Testis (tissue), 5 donors: ENCODE measurements around the gene HOXA10. TPM values are rescaled to one million over a fixed set of nuclear protein-coding genes. Genes with fewer than 3 reads are reported as not detected.

ENCODE experiments used
- DNase-seq: peaks from one replicate; pipeline ENCODE4 v3.0.0-alpha.2; 2019
- H3K27ac ChIP-seq, 2 donors: fragments of 200-600 bp; sonication (generic); one replicate each; pipeline ENCODE4 v1.5.1; 2019
- H3K27me3 ChIP-seq: fragments of 200-600 bp; sonication (generic); one replicate; pipeline ENCODE4 v1.5.1; 2019
- H3K36me3 ChIP-seq: fragments of 200-600 bp; sonication (generic); one replicate; pipeline ENCODE4 v1.5.1; 2017; ENCODE audit warnings: low read depth; ENCODE audit errors: missing control alignments
- H3K4me1 ChIP-seq: fragments of 200-600 bp; sonication (generic); one replicate; pipeline ENCODE4 v1.5.1; 2019
- H3K4me3 ChIP-seq, 2 donors: fragments of 200-600 bp; sonication (generic); one replicate each; pipeline ENCODE4 v1.5.1; 2017 to 2019
- H3K9me3 ChIP-seq: fragments of 200-600 bp; sonication (generic); one replicate; pipeline ENCODE4 v1.5.1; 2017
- POLR2A ChIP-seq: fragments of 450-650 bp; IDR thresholded peaks from one replicate; pipeline ENCODE4 v1.6.1; 2017; ENCODE audit warnings: antibody characterized with exemption, mild to moderate bottlenecking, moderate library complexity
- WGBS, 2 donors: methylation state at CpG; one replicate each; pipeline ENCODE4 v1.1.5; 2018; 5-methylcytosine and 5-hydroxymethylcytosine counted together
- intact Hi-C: fragments of 100-400 bp; cut with DNase I; formaldehyde crosslinking; loops from one replicate; pipeline ENCODE4 v1.15.1; 2023; ENCODE audit warnings: low total_unique reads
- long read RNA-seq, 2 donors: transcript quantifications; one replicate each; lab custom pipeline, GENCODE V29; 2026
- polyA plus RNA-seq: library from polyadenylated mRNA; stranded (reverse); fragments of 350-450 nt; fragmentation: Illumina TruSeq; extraction: RNeasy Lipid Tissue Mini Kit (QIAGEN cat#74804); gene quantifications from one replicate; pipeline ENCODE4 v1.2.3, GENCODE V29; 2014; ENCODE audit warnings: low read depth, low replicate concordance; ENCODE audit not compliant: insufficient read depth
- total RNA-seq, 2 donors: library from RNA; depleted of rRNA; stranded (reverse); fragments of >200 nt; gene quantifications; one replicate each; pipeline ENCODE4 v1.2.3, GENCODE V29; 2016
- TF ChIP-seq, protein P1 (sequence below), 3 experiments: fragments of 450-650 bp in 2 of 3; fragments of 200-600 bp in 1 of 3; sonication (generic) in 1 of 3; IDR thresholded peaks; one replicate each; pipeline ENCODE4 v1.5.1; 2016 to 2019; ENCODE audit warnings: antibody characterized with exemption in 3 of 3, mild to moderate bottlenecking in 2 of 3, moderate library complexity in 1 of 3

Gene HOXA10
- total RNA-seq (1 to 10 TPM in 1 of 2 donors, under 1 TPM in 1; 0.31 to 1.8 TPM), polyA plus RNA-seq (1.6 TPM)
- long read RNA-seq, donor 1, partial matches to known transcripts = 0 of 1 reads
- long read RNA-seq, donor 1, other reads (novel, unspliced or antisense) = 0 of 1 reads
- long read RNA-seq, donor 2, partial matches to known transcripts = 0 of 3 reads
- long read RNA-seq, donor 2, other reads (novel, unspliced or antisense) = 0 of 3 reads

DNA sequence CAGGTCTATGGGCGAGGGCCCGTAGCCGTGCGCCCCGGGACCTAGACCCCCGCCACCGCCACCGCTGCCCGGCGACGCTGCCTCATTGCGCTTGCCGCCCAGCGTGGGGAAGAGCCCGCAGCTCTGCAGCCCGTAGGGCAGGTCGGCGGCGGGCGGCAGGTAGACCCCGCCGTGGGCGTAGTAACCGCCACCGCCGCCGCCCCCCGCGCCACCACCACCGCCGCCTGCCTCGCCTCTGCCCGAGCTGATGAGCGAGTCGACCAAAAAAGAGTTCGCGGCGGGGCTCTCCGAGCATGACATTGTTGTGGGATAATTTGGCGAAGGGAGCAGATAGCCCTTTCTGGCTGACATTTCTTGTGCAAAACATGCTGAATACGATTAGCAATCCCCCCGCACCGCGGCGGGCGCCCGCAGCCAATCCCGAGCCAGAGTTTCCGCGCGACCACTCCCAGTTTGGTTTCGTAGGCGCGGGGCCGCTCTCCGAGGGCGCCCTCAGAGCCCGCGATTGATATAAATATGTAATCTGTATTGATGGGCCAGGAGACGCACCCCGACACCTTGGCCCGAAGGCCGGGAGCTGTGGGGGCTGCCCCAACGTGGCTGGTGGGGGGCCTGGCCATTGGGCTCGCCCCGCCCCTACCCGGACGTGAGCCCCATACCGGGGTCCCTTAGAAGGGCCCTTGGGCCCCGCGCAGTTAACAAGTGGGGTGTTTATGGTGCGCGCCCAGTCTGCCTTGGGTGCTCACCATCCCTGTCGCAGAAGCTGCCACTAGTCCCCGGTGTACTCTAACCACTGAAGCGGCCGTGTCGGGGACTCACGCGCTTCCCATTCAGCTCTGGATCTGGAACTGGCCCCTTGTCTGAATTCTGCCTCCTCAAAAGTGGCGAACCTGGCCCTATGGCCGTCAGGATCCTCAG, at the start of gene HOXA10:
Gene HOXA10, minus strand, starts transcription at position 365 of the 918 bp plus-strand sequence. Its CDS starts 14 bp downstream, at position 351.
- WGBS, 2 donors = 8 to 15% methylated on average over 6 to 73 of the region's 82 CpGs
- H3K36me3 ChIP-seq = no peaks in the 10 kb centered on the region
- H3K27me3 ChIP-seq = no peaks in the 10 kb centered on the region

DNA sequence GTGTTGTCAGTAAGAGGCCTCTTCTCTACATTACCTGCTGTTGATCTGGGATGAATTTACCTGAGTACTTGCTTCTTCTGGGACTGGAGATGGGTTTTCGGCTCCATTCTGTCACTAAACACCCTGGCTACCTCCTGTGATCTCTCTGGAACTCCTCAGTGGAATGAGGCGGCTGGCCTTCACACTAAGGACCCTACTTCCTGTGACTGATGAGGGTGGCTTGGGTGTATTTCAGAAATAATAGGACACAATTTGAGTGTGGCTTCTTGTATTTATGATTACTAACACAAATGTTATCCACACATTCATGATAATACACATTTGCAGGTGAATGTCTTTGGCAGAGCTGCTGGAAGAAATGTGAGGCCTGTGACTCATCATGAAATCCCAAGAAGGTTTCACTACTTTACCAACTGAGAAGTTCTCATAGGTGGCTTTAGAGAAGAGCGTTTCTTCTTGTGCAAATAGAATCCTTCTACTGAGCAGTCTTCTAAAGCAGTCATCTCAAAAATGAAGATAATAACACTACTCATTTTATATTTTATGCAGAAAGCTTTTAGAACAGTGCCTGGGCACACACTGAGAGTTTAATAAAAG, 47.2 kb upstream of the HOXA10 start:
- no peaks in the 10 kb centered on the region for H3K27me3 ChIP-seq
- DNase-seq = no peak

More for the DNA sequence above, at the start of gene HOXA10:
- intact Hi-C loops = no loop called here
- H3K27ac ChIP-seq = no peak within 1 kb of the TSS
- no peak for DNase-seq
- peaks cover 12% of the 10 kb centered on the region for H3K4me1 ChIP-seq
- TF ChIP-seq, protein P1, sequence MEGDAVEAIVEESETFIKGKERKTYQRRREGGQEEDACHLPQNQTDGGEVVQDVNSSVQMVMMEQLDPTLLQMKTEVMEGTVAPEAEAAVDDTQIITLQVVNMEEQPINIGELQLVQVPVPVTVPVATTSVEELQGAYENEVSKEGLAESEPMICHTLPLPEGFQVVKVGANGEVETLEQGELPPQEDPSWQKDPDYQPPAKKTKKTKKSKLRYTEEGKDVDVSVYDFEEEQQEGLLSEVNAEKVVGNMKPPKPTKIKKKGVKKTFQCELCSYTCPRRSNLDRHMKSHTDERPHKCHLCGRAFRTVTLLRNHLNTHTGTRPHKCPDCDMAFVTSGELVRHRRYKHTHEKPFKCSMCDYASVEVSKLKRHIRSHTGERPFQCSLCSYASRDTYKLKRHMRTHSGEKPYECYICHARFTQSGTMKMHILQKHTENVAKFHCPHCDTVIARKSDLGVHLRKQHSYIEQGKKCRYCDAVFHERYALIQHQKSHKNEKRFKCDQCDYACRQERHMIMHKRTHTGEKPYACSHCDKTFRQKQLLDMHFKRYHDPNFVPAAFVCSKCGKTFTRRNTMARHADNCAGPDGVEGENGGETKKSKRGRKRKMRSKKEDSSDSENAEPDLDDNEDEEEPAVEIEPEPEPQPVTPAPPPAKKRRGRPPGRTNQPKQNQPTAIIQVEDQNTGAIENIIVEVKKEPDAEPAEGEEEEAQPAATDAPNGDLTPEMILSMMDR (IDR thresholded peaks at IDR 0.05) = no peak
- TF ChIP-seq POLR2A = no peak
- H3K9me3 ChIP-seq = no peaks in the 10 kb centered on the region
- H3K4me3 ChIP-seq = peak within 1 kb of the TSS; percentile 39 to 53

DNA sequence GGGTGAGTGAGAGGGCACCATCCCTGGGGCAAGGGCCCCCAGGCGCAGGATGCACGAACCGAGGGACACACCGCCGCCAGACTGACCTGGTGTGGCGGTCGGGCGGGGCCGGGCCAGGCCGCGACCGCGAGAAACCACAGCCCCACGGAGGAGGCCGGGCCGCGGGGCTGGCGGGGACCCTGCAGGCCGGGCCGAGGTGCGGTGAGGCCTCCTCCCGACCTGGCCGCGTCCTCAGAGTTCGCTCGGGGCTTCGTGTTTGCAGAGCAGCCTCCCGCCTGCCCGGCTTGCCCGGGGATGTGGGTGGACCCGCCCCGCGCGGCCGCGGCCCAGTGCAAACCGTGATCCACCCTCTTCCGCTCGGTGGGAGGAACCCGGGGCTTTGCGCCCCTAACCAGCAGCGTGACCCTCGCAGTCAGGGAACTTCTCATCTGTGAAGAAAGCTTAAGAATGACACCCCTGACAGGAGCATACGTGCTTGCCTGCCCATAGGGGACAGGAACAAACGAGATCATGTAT, 46.4 kb upstream of the HOXA10 start:
- no peak for DNase-seq
- TF ChIP-seq, protein P1 (IDR thresholded peaks at IDR 0.05) = no peak
- no peak for TF ChIP-seq POLR2A
- Histone ChIP-seq H3K4me1 (no peaks in the 10 kb centered on the region), H3K27me3 (no peaks in the 10 kb centered on the region), H3K4me3 (no peak overlapping the region), H3K27ac (no peak overlapping the region), H3K36me3 (no peaks in the 10 kb centered on the region), H3K9me3 (no peaks in the 10 kb centered on the region)
- 26 to 37% methylated on average over 5 to 45 of the region's 45 CpGs for WGBS, 2 donors
- intact Hi-C loops = no loop called here

More for the DNA sequence above, 47.2 kb upstream of the HOXA10 start:
- Histone ChIP-seq H3K4me3 (no peak overlapping the region), H3K27ac (no peak overlapping the region), H3K36me3 (no peaks in the 10 kb centered on the region), H3K9me3 (no peaks in the 10 kb centered on the region), H3K4me1 (no peaks in the 10 kb centered on the region)
- intact Hi-C loops = no loop called here
- 91 to 96% methylated on average over 3 of the region's 3 CpGs for WGBS, 2 donors
- TF ChIP-seq, protein P1 (IDR thresholded peaks at IDR 0.05) = no peak
- no peak for TF ChIP-seq POLR2A

DNA sequence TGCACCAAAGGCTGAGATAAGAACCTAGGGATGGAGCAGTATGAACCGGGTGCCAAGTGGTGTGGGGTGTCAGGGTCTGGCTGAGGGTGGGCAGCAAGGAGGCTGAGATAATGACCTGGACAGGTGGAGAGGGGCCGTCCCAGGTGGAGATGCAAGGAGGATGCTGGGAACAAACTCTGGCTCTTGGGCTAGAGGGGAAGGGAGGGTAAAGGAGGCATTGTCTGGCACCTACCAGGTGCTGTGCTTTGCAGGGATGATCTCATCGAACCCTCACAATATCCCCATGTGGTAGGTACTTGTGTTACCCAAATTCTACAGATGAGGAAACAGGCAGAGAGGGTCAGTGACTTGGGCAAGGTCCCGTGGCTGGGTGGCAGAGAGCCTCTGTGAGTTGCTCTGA, 45.7 kb upstream of the HOXA10 start:
- no peaks in the 10 kb centered on the region for H3K27me3 ChIP-seq

More for the DNA sequence above, 45.7 kb upstream of the HOXA10 start:
- no peaks in the 10 kb centered on the region for H3K36me3 ChIP-seq
- intact Hi-C loops = no loop called here
- TF ChIP-seq, protein P1 (IDR thresholded peaks at IDR 0.05) = no peak
- no peak for TF ChIP-seq POLR2A
- no peaks in the 10 kb centered on the region for H3K9me3 ChIP-seq
- H3K27ac ChIP-seq = no peak overlapping the region
- no peak for DNase-seq
- no peaks in the 10 kb centered on the region for H3K4me1 ChIP-seq
- H3K4me3 ChIP-seq = no peak overlapping the region
- WGBS, 2 donors = 68 to 74% methylated on average over 4 of the region's 4 CpGs
